GM12891 (cell line): Measurements from ENCODE around the gene CCT2.

Experiments used
- POLR2A ChIP-seq: IDR thresholded peaks from 2 replicates; pipeline ENCODE4 v1.6.1; 2011; ENCODE audit warnings: low read depth, low read length, control low read depth
- POLR2AphosphoS5 ChIP-seq: IDR thresholded peaks from 2 replicates; pipeline ENCODE4 v1.6.1; 2011; ENCODE audit warnings: low read depth, low read length, control low read depth
- SPI1 ChIP-seq: IDR thresholded peaks from 2 replicates; pipeline ENCODE4 v1.6.1; 2011; ENCODE audit warnings: low read depth, low read length, control low read depth

- TF ChIP-seq SPI1 (peak; percentile 71), POLR2A (no peak), POLR2AphosphoS5 (no peak)
These were observed 6.2 kb upstream of the CCT2 start for GRCh38 chr12:69579029-69579428.
